ENCODE measurements around the gene SLC37A3.

GRCh38 chr7:140298213-140298612 lies 100.1 kb downstream of the SLC37A3 start:
- TF ChIP-seq CTCF (conservative IDR thresholded peaks at IDR 0.05; ENCODE audit: low read depth, low read length) (no peak), EZH2phosphoT487 (IDR thresholded peaks at IDR 0.05; ENCODE audit: borderline replicate concordance, low read length) (no peak)
